Measurements from ENCODE around the gene LILRA6. TPM values are rescaled to one million over a fixed set of nuclear protein-coding genes. Genes with fewer than 3 reads are reported as not detected.

The LILRA6 gene
- 0.09 TPM in 1 of 5 replicates, not detected in the others for total RNA-seq (2022; extraction: Qiagen RNA extraction; ENCODE audit: low read depth)

GRCh38 chr19:54242646-54243045, at the start of gene LILRA6:
Gene LILRA6 (minus strand): TSS chr19:54242790.

GRCh38 chr19:54281007-54281728, 38.6 kb upstream of the LILRA6 start, which contains the start of gene LILRB2:
Gene LILRB2 (minus strand): TSS chr19:54281110. CDS start chr19:54280496, 614 bp downstream.

GRCh38 chr19:54257116-54257480, 14.5 kb upstream of the LILRA6 start, which contains the start of gene LILRB5:
Gene LILRB5 (minus strand): TSS chr19:54257273. CDS start chr19:54257193, 80 bp downstream.

DNA sequence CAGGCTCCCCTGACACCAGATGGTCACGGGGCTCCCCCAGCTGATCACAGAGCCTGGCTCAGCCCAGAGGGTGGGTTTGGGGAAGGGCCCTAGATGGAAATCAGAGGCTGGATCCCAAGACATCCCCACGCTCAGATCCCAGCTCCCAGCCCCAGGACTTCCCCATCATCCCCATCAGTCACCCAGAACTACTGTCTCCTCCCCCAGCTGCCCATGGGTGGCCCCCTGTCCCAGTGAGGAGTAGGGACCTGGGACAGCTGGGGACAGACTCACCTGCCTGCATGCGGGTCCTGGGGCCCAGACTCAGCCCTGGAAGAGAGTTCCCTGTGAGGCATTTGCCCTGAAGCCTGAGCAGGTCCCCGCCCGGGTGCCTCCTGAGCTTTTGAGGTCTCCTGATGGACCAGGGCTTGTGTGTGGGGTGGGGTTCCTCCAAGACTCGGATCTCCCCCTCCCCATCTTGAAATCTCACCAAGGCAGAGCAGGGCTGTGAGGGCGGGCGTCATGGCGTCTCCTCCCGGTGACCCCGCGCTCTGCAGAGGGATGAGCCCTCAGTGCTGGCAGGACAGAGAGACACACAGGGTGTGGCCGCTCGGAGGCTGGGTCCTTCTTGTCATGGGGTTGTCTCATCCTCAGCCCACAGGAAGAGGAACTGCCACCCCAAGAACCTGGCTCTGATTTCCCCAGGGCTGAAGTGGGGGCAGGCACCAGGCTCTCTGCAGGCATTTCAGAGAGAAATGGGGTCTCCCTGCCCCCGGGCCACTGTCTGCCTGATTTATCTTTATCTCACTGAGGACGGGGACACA, 19.9 kb downstream of the LILRA6 start, which contains the start of gene LILRB3:
Gene LILRB3, minus strand, starts transcription at position 534 of the 803 bp plus-strand sequence. Its CDS starts 31 bp downstream, at position 503.

DNA sequence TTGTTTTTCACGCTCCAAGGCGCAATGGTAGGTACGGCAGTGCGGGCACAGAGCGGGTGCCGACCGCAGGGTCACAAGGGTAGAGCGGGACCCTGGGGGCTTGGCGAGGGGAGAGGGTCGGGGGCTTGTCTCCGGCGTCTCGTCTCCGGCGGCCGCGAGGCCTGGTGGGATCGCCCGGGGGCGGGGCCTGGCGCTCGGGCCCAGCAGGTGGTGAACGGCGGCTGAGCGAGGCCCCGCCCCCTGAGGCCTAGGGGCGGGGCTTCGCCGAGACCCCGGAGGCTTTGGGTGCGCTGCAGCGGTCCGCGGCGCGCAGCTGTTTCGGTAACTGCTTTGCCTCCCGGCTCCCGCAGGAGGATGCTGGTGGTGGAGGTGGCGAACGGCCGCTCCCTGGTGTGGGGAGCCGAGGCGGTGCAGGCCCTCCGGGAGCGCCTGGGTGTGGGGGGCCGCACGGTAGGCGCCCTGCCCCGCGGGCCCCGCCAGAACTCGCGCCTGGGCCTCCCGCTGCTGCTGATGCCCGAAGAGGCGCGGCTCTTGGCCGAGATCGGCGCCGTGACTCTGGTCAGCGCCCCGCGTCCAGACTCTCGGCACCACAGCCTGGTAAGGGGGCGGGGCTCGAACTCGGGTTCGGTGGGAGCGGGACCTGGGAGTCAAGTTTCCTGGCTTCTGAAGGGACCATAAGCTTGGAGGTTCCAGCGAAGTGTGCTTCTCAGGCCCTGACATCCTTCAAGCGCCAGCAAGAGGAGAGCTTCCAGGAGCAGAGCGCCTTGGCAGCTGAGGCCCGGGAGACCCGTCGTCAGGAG, 51.4 kb downstream of the LILRA6 start, which contains the start of gene TSEN34:
Gene TSEN34, plus strand, starts transcription at position 298 of the 800 bp plus-strand sequence. Its CDS starts 57 bp downstream, at position 355.

DNA sequence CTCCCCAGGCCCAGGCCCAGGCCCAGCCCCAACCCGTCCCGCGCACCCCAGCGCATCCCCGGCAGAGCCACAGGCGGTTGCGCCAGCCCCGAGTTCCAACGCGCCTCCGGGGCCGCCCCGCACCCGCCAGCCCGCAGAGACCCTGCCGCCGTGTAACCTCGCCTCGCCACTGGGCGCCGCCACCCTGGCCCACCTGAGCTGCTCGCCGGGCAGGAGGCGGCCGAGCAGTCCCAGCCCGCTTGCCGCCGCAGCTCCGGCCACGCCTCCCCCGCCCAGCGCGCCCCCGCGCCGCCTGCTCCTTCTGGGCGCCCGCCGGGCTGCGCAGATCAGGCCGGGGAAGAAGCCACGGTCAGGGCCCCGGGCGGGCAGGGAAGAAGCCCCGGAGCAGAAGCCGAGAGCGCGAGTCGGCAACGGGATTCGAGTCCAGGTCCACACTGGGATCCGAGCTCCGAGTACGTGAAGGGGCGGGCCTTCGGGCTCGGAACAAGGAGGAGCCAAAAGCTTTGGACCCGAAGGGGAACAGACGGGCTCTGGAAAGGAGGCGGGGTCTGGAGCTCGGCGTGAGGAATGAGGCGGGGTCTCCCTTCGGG, 53.4 kb downstream of the LILRA6 start, which contains the start of gene MBOAT7:
Gene MBOAT7, minus strand, starts transcription at position 436 of the 590 bp plus-strand sequence. CDS start 1,072 bp downstream, outside the sequence.

Other genes starting within 250 kb of the LILRA6 start
- gene VSTM1, start 178.9 kb downstream of the LILRA6 start, total RNA-seq (2022; extraction: Qiagen RNA extraction; ENCODE audit: low read depth): 0.55 to 0.92 TPM (median 0.78 TPM) in 3 of 5 replicates, not detected in the others
- gene TARM1, start 161.4 kb downstream of the LILRA6 start, total RNA-seq (2022; extraction: Qiagen RNA extraction; ENCODE audit: low read depth): not detected in 5 replicates
- gene OSCAR, start 142.0 kb downstream of the LILRA6 start, total RNA-seq (2022; extraction: Qiagen RNA extraction; ENCODE audit: low read depth): 0.25 to 0.41 TPM (median 0.33 TPM) in 5 replicates
- gene NDUFA3, start 139.9 kb downstream of the LILRA6 start, total RNA-seq (2022; extraction: Qiagen RNA extraction; ENCODE audit: low read depth): 211 to 296 TPM (median 232 TPM) in 5 replicates
- 19.8 to 27.0 TPM (median 21.7 TPM) in 5 replicates for gene TFPT, start 127.1 kb downstream of the LILRA6 start, total RNA-seq (2022; extraction: Qiagen RNA extraction; ENCODE audit: low read depth)
- gene PRPF31, start 127.0 kb downstream of the LILRA6 start, total RNA-seq (2022; extraction: Qiagen RNA extraction; ENCODE audit: low read depth): 105 to 128 TPM (median 113 TPM) in 5 replicates
- 51.6 to 72.5 TPM (median 70.4 TPM) in 5 replicates for gene CNOT3, start 105.0 kb downstream of the LILRA6 start, total RNA-seq (2022; extraction: Qiagen RNA extraction; ENCODE audit: low read depth)
- 7.9 to 9.8 TPM (median 8.4 TPM) in 5 replicates for gene LENG1, start 83.1 kb downstream of the LILRA6 start, total RNA-seq (2022; extraction: Qiagen RNA extraction; ENCODE audit: low read depth)
- gene TMC4, start 69.6 kb downstream of the LILRA6 start, total RNA-seq (2022; extraction: Qiagen RNA extraction; ENCODE audit: low read depth): 1.5 to 2.8 TPM (median 1.6 TPM) in 5 replicates
- 91.3 to 177 TPM (median 147 TPM) in 5 replicates for gene MBOAT7, start 53.2 kb downstream of the LILRA6 start, total RNA-seq (2022; extraction: Qiagen RNA extraction; ENCODE audit: low read depth)
- 69.8 to 130 TPM (median 119 TPM) in 5 replicates for gene TSEN34, start 51.5 kb downstream of the LILRA6 start, total RNA-seq (2022; extraction: Qiagen RNA extraction; ENCODE audit: low read depth)
- 1,924 to 2,379 TPM (median 2,180 TPM) in 5 replicates for gene RPS9, start 41.9 kb downstream of the LILRA6 start, total RNA-seq (2022; extraction: Qiagen RNA extraction; ENCODE audit: low read depth)
- gene LILRB3, start 19.8 kb downstream of the LILRA6 start, total RNA-seq (2022; extraction: Qiagen RNA extraction; ENCODE audit: low read depth): 0.07 to 0.24 TPM (median 0.14 TPM) in 4 of 5 replicates, not detected in the other
- gene LILRB5, start 14.5 kb upstream of the LILRA6 start, total RNA-seq (2022; extraction: Qiagen RNA extraction; ENCODE audit: low read depth): 0.04 TPM in 1 of 5 replicates, not detected in the others
- 0.05 to 0.14 TPM (median 0.05 TPM) in 3 of 5 replicates, not detected in the others for gene LILRB2, start 38.3 kb upstream of the LILRA6 start, total RNA-seq (2022; extraction: Qiagen RNA extraction; ENCODE audit: low read depth)
- not detected in 5 replicates for gene LILRA5, start 70.4 kb upstream of the LILRA6 start, total RNA-seq (2022; extraction: Qiagen RNA extraction; ENCODE audit: low read depth)
- gene LILRA4, start 96.4 kb upstream of the LILRA6 start, total RNA-seq (2022; extraction: Qiagen RNA extraction; ENCODE audit: low read depth): not detected in 5 replicates
- not detected in 5 replicates for gene LAIR1, start 122.1 kb upstream of the LILRA6 start, total RNA-seq (2022; extraction: Qiagen RNA extraction; ENCODE audit: low read depth)
- gene TTYH1, start 172.7 kb upstream of the LILRA6 start, total RNA-seq (2022; extraction: Qiagen RNA extraction; ENCODE audit: low read depth): 0.08 to 0.15 TPM in 2 of 5 replicates, not detected in the others
- 52.4 to 151 TPM (median 125 TPM) in 5 replicates for gene LENG8, start 206.4 kb upstream of the LILRA6 start, total RNA-seq (2022; extraction: Qiagen RNA extraction; ENCODE audit: low read depth)
- gene LENG9, start 221.0 kb upstream of the LILRA6 start, total RNA-seq (2022; extraction: Qiagen RNA extraction; ENCODE audit: low read depth): 3.0 to 8.6 TPM (median 7.8 TPM) in 5 replicates
- gene CDC42EP5, start 230.5 kb upstream of the LILRA6 start, total RNA-seq (2022; extraction: Qiagen RNA extraction; ENCODE audit: low read depth): 0.18 to 0.31 TPM in 2 of 5 replicates, not detected in the others